HCT116 (cell line): Measurements from ENCODE around the gene SHANK3.

Experiments used
- CTCF ChIP-seq, 3 experiments: fragments of 200-600 bp in 1 of 3; sonication (generic) in 1 of 3; IDR thresholded peaks in 2 of 3; conservative IDR thresholded peaks in 1 of 3; 2 replicates each; pipeline ENCODE4 v1.5.1; 2012 to 2017; ENCODE audit warnings: low read depth in 2 of 3, low read length in 2 of 3, antibody characterized with exemption in 1 of 3, borderline replicate concordance in 1 of 3, control low read depth in 1 of 3, mild to moderate bottlenecking in 1 of 3, mixed read lengths in 1 of 3, mixed run types in 1 of 3, moderate library complexity in 1 of 3; ENCODE audit not compliant: insufficient read depth in 1 of 3
- EZH2 ChIP-seq: fragments of 200-600 bp; sonication (generic); IDR thresholded peaks from 2 replicates; pipeline ENCODE4 v1.6.1; 2017; ENCODE audit warnings: antibody characterized with exemption, mixed run types
- JUND ChIP-seq: IDR thresholded peaks from 2 replicates; pipeline ENCODE4 v1.6.1; 2012
- MAX ChIP-seq: IDR thresholded peaks from 2 replicates; pipeline ENCODE4 v1.6.1; 2012
- POLR2A ChIP-seq: IDR thresholded peaks from 2 replicates; pipeline ENCODE4 v1.7.0; 2011; ENCODE audit warnings: borderline replicate concordance; ENCODE audit not compliant: insufficient read depth, insufficient read length; ENCODE audit errors: extremely low read depth
- POLR2AphosphoS5 ChIP-seq: IDR thresholded peaks from 2 replicates; pipeline ENCODE4 v1.6.1; 2011; ENCODE audit warnings: mild to moderate bottlenecking, low read depth, low read length, moderate library complexity
- REST ChIP-seq: IDR thresholded peaks from 2 replicates; pipeline ENCODE4 v1.6.1; 2012; ENCODE audit warnings: low read depth
- SIN3A ChIP-seq: IDR thresholded peaks from 2 replicates; pipeline ENCODE4 v1.6.1; 2012; ENCODE audit warnings: low read depth
- SRF ChIP-seq: IDR thresholded peaks from 2 replicates; pipeline ENCODE4 v1.6.1; 2012; ENCODE audit warnings: low read depth
- TCF7L2 ChIP-seq: IDR thresholded peaks from 2 replicates; pipeline ENCODE4 v1.7.0; 2011; ENCODE audit warnings: borderline replicate concordance, inconsistent platforms; ENCODE audit not compliant: insufficient read depth, insufficient read length; ENCODE audit errors: extremely low read depth
- YY1 ChIP-seq: IDR thresholded peaks from 2 replicates; pipeline ENCODE4 v1.6.1; 2011; ENCODE audit warnings: low read length, low read depth, moderate library complexity, mild to moderate bottlenecking; ENCODE audit not compliant: insufficient replicate concordance; ENCODE audit errors: extremely low read depth
- ZNF274 ChIP-seq: fragments of 200-500 bp; sonication (Bioruptor generic); IDR thresholded peaks from 2 replicates; pipeline ENCODE4 v1.6.1; 2014; ENCODE audit warnings: mild to moderate bottlenecking, low read depth, low read length, inconsistent platforms

- TF ChIP-seq CTCF (IDR thresholded peaks at IDR 0.05 in 2 of 3, conservative IDR thresholded peaks at IDR 0.05 in 1 of 3; ENCODE audit: borderline replicate concordance in 1 of 3, insufficient read depth in 1 of 3, low read depth in 2 of 3, low read length in 2 of 3) = no peak
- TF ChIP-seq POLR2A = no peak
- no peak for TF ChIP-seq REST
- TF ChIP-seq ZNF274 = no peak
- TF ChIP-seq JUND = no peak
- no peak for TF ChIP-seq POLR2AphosphoS5
- TF ChIP-seq MAX = no peak
- TF ChIP-seq SRF = no peak
- no peak for TF ChIP-seq EZH2
- TF ChIP-seq YY1 = no peak
- no peak for TF ChIP-seq SIN3A
- TF ChIP-seq TCF7L2 = no peak
Observed at GRCh38 chr22:50683086-50683993, 10.7 kb downstream of the SHANK3 start.
